ENCODE data around the gene CHMP4B.

The CHMP4B gene

GRCh38 chr20:33890557-33890956 is 79.4 kb downstream of the CHMP4B start:
- no peak overlapping the region for H3K18ac ChIP-seq (ENCODE audit: low read length)
- H3K4me2 ChIP-seq (ENCODE audit: insufficient read depth, low read length, poor library complexity, severe bottlenecking) = no peak overlapping the region
- no peak overlapping the region for H2AFZ ChIP-seq (ENCODE audit: low read length)
- H2BK120ac ChIP-seq (ENCODE audit: low read depth, low read length) = no peak overlapping the region
- H4K91ac ChIP-seq (ENCODE audit: low read depth, low read length, poor library complexity) = no peak overlapping the region
- no peak for DNase-seq (ENCODE audit: low spot score)
- no peak overlapping the region for H3K23ac ChIP-seq (ENCODE audit: low read depth, low read length, poor library complexity)
- H2AK5ac ChIP-seq (ENCODE audit: low read depth, low read length) = no peak overlapping the region
- peaks cover 0 to 18% (median 0%) of the 10 kb centered on the region in 3 experiments for H3K27me3 ChIP-seq (ENCODE audit: control insufficient read depth in 3 of 3, insufficient read depth in 3 of 3, low read depth in 1 of 3, low read length in 3 of 3)
- no peak overlapping the region for H4K8ac ChIP-seq (ENCODE audit: low read depth, low read length)
- peaks cover 0 to 6% of the 10 kb centered on the region in 2 donors for H3K9me3 ChIP-seq (replicated peaks in 1 of 2; ENCODE audit: control insufficient read depth in 2 of 2, insufficient read depth in 1 of 2, low read depth in 1 of 2, low read length in 2 of 2)
- no peak overlapping the region for H2BK5ac ChIP-seq (ENCODE audit: low read length)
- WGBS, 2 donors (ENCODE audit: extremely low coverage in 2 of 2, insufficient read length in 2 of 2, insufficient replicate concordance in 1 of 2) = no CpG with 5 or more reads among the region's 1 CpG
- H2BK15ac ChIP-seq (ENCODE audit: low read length) = no peak overlapping the region
- H3K14ac ChIP-seq (ENCODE audit: low read length) = no peak overlapping the region
- H2BK12ac ChIP-seq (ENCODE audit: low read length) = no peak overlapping the region
- no peak overlapping the region for H3K4ac ChIP-seq (ENCODE audit: low read length)
- H3K79me1 ChIP-seq (ENCODE audit: low read depth, low read length) = no peaks in the 10 kb centered on the region
- no peaks in the 10 kb centered on the region for H3K4me1 ChIP-seq (ENCODE audit: control insufficient read depth in 2 of 2, insufficient read depth in 1 of 2, low read depth in 1 of 2, low read length in 2 of 2)
- H3K9ac ChIP-seq (ENCODE audit: low read depth, low read length, poor library complexity) = no peak overlapping the region
- H3K36me3 ChIP-seq (replicated peaks in 1 of 2; ENCODE audit: control insufficient read depth in 2 of 2, insufficient read depth in 2 of 2, low read length in 2 of 2) = no peaks in the 10 kb centered on the region
- H3K4me3 ChIP-seq (ENCODE audit: low read length in 2 of 2) = no peak overlapping the region
- no peak overlapping the region for H3K27ac ChIP-seq (replicated peaks; ENCODE audit: low read length)

- Histone ChIP-seq H3K27ac (replicated peaks; ENCODE audit: low read length) (no peak overlapping the region), H3K27me3 (ENCODE audit: control insufficient read depth in 3 of 3, insufficient read depth in 3 of 3, low read depth in 1 of 3, low read length in 3 of 3) (peaks cover 0 to 15% (median 0%) of the 10 kb centered on the region in 3 experiments), H3K9ac (ENCODE audit: low read depth, low read length, poor library complexity) (no peak overlapping the region), H3K4ac (ENCODE audit: low read length) (no peak overlapping the region), H3K36me3 (replicated peaks in 1 of 2; ENCODE audit: control insufficient read depth in 2 of 2, insufficient read depth in 2 of 2, low read length in 2 of 2) (no peaks in the 10 kb centered on the region), H3K9me3 (replicated peaks in 1 of 2; ENCODE audit: control insufficient read depth in 2 of 2, insufficient read depth in 1 of 2, low read depth in 1 of 2, low read length in 2 of 2) (peaks cover 0 to 6% of the 10 kb centered on the region in 2 donors), H3K14ac (ENCODE audit: low read length) (no peak overlapping the region), H2BK120ac (ENCODE audit: low read depth, low read length) (no peak overlapping the region), H3K23ac (ENCODE audit: low read depth, low read length, poor library complexity) (no peak overlapping the region), H3K4me1 (ENCODE audit: control insufficient read depth in 2 of 2, insufficient read depth in 1 of 2, low read depth in 1 of 2, low read length in 2 of 2) (no peaks in the 10 kb centered on the region), H3K79me1 (ENCODE audit: low read depth, low read length) (no peaks in the 10 kb centered on the region), H4K8ac (ENCODE audit: low read depth, low read length) (no peak overlapping the region), H4K91ac (ENCODE audit: low read depth, low read length, poor library complexity) (no peak overlapping the region), H2AK5ac (ENCODE audit: low read depth, low read length) (no peak overlapping the region), H2AFZ (ENCODE audit: low read length) (no peak overlapping the region), H3K4me3 (ENCODE audit: low read length in 2 of 2) (no peak overlapping the region), H2BK5ac (ENCODE audit: low read length) (no peak overlapping the region), H3K4me2 (ENCODE audit: insufficient read depth, low read length, poor library complexity, severe bottlenecking) (no peak overlapping the region), H2BK12ac (ENCODE audit: low read length) (no peak overlapping the region), H2BK15ac (ENCODE audit: low read length) (no peak overlapping the region), H3K18ac (ENCODE audit: low read length) (no peak overlapping the region)
- no peak for DNase-seq (ENCODE audit: low spot score)
- no CpG with 5 or more reads among the region's 4 CpGs for WGBS, 2 donors (ENCODE audit: extremely low coverage in 2 of 2, insufficient read length in 2 of 2, insufficient replicate concordance in 1 of 2)
These were observed 82.2 kb downstream of the CHMP4B start for GRCh38 chr20:33893314-33893713.

GRCh38 chr20:33894798-33895197 is 83.7 kb downstream of the CHMP4B start:
- H4K91ac ChIP-seq (ENCODE audit: low read depth, low read length, poor library complexity) = no peak overlapping the region
- H3K23ac ChIP-seq (ENCODE audit: low read depth, low read length, poor library complexity) = no peak overlapping the region
- no peak overlapping the region for H4K8ac ChIP-seq (ENCODE audit: low read depth, low read length)
- H2AFZ ChIP-seq (ENCODE audit: low read length) = no peak overlapping the region
- H3K4ac ChIP-seq (ENCODE audit: low read length) = no peak overlapping the region
- no peak overlapping the region for H2BK120ac ChIP-seq (ENCODE audit: low read depth, low read length)
- H2BK5ac ChIP-seq (ENCODE audit: low read length) = no peak overlapping the region
- H3K9me3 ChIP-seq (replicated peaks in 1 of 2; ENCODE audit: control insufficient read depth in 2 of 2, insufficient read depth in 1 of 2, low read depth in 1 of 2, low read length in 2 of 2) = peaks cover 0 to 6% of the 10 kb centered on the region in 2 donors
- WGBS, 2 donors (ENCODE audit: extremely low coverage in 2 of 2, insufficient read length in 2 of 2, insufficient replicate concordance in 1 of 2) = no CpG with 5 or more reads among the region's 3 CpGs
- H3K4me2 ChIP-seq (ENCODE audit: insufficient read depth, low read length, poor library complexity, severe bottlenecking) = no peak overlapping the region
- no peak overlapping the region for H2BK12ac ChIP-seq (ENCODE audit: low read length)
- no peak overlapping the region for H3K18ac ChIP-seq (ENCODE audit: low read length)
- DNase-seq (ENCODE audit: low spot score) = no peak
- peaks cover 0 to 4% (median 0%) of the 10 kb centered on the region in 3 experiments for H3K27me3 ChIP-seq (ENCODE audit: control insufficient read depth in 3 of 3, insufficient read depth in 3 of 3, low read depth in 1 of 3, low read length in 3 of 3)
- H3K79me1 ChIP-seq (ENCODE audit: low read depth, low read length) = no peaks in the 10 kb centered on the region
- H3K4me3 ChIP-seq (ENCODE audit: low read length in 2 of 2) = no peak overlapping the region
- no peak overlapping the region for H3K14ac ChIP-seq (ENCODE audit: low read length)
- H3K4me1 ChIP-seq (ENCODE audit: control insufficient read depth in 2 of 2, insufficient read depth in 1 of 2, low read depth in 1 of 2, low read length in 2 of 2) = no peaks in the 10 kb centered on the region
- no peak overlapping the region for H2BK15ac ChIP-seq (ENCODE audit: low read length)
- H2AK5ac ChIP-seq (ENCODE audit: low read depth, low read length) = no peak overlapping the region
- H3K9ac ChIP-seq (ENCODE audit: low read depth, low read length, poor library complexity) = no peak overlapping the region
- H3K36me3 ChIP-seq (replicated peaks in 1 of 2; ENCODE audit: control insufficient read depth in 2 of 2, insufficient read depth in 2 of 2, low read length in 2 of 2) = no peaks in the 10 kb centered on the region
- H3K27ac ChIP-seq (replicated peaks; ENCODE audit: low read length) = no peak overlapping the region

DNA sequence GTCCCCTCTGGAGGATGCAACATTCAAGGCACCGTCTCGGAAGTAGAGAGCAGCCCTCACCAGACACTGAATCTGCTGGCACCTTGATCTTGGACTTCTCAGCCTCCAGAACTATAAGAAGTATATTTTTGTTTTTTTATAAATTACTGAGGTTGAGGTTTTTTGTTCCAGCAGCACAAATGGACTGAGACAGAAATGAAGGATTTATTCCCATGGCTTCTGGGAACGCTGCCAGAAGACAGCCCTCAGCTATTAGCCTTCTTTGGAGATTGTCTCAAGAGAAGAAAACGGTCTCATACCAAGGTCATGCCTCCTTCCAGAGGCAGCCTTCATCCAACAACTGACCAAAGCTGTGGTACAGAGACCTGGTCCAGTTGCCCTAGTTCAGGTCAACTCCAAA is 85.4 kb downstream of the CHMP4B start:
- H2BK5ac ChIP-seq (ENCODE audit: low read length) = no peak overlapping the region
- H2BK120ac ChIP-seq (ENCODE audit: low read depth, low read length) = no peak overlapping the region
- DNase-seq (ENCODE audit: low spot score) = no peak
- peaks cover 7 to 10% of the 10 kb centered on the region in 2 donors for H3K4me1 ChIP-seq (ENCODE audit: control insufficient read depth in 2 of 2, insufficient read depth in 1 of 2, low read depth in 1 of 2, low read length in 2 of 2)
- H3K4ac ChIP-seq (ENCODE audit: low read length) = no peak overlapping the region
- H3K23ac ChIP-seq (ENCODE audit: low read depth, low read length, poor library complexity) = no peak overlapping the region
- H3K9me3 ChIP-seq (replicated peaks in 1 of 2; ENCODE audit: control insufficient read depth in 2 of 2, insufficient read depth in 1 of 2, low read depth in 1 of 2, low read length in 2 of 2) = no peaks in the 10 kb centered on the region
- H3K27me3 ChIP-seq (ENCODE audit: control insufficient read depth in 3 of 3, insufficient read depth in 3 of 3, low read depth in 1 of 3, low read length in 3 of 3) = peaks cover 0 to 4% (median 0%) of the 10 kb centered on the region in 3 experiments
- H3K4me2 ChIP-seq (ENCODE audit: insufficient read depth, low read length, poor library complexity, severe bottlenecking) = no peak overlapping the region
- no peak overlapping the region for H4K8ac ChIP-seq (ENCODE audit: low read depth, low read length)
- no peak overlapping the region for H2BK15ac ChIP-seq (ENCODE audit: low read length)
- H3K9ac ChIP-seq (ENCODE audit: low read depth, low read length, poor library complexity) = no peak overlapping the region
- H3K18ac ChIP-seq (ENCODE audit: low read length) = no peak overlapping the region
- H2BK12ac ChIP-seq (ENCODE audit: low read length) = no peak overlapping the region
- no peaks in the 10 kb centered on the region for H3K79me1 ChIP-seq (ENCODE audit: low read depth, low read length)
- WGBS, 2 donors (ENCODE audit: extremely low coverage in 2 of 2, insufficient read length in 2 of 2, insufficient replicate concordance in 1 of 2) = no CpG with 5 or more reads among the region's 4 CpGs
- H4K91ac ChIP-seq (ENCODE audit: low read depth, low read length, poor library complexity) = no peak overlapping the region
- H3K36me3 ChIP-seq (replicated peaks in 1 of 2; ENCODE audit: control insufficient read depth in 2 of 2, insufficient read depth in 2 of 2, low read length in 2 of 2) = no peaks in the 10 kb centered on the region
- H2AK5ac ChIP-seq (ENCODE audit: low read depth, low read length) = no peak overlapping the region
- no peak overlapping the region for H3K14ac ChIP-seq (ENCODE audit: low read length)
- H3K27ac ChIP-seq (replicated peaks; ENCODE audit: low read length) = no peak overlapping the region
- H2AFZ ChIP-seq (ENCODE audit: low read length) = no peak overlapping the region
- no peak overlapping the region for H3K4me3 ChIP-seq (ENCODE audit: low read length in 2 of 2)
